ENCODE results near the gene SYNPR.

The SYNPR gene

GRCh38 chr3:63304421-63304820, 26.3 kb downstream of the SYNPR start:
- no peak for DNase-seq (ENCODE audit: low read depth)

GRCh38 chr3:63308072-63308471, 30.0 kb downstream of the SYNPR start:
- no peak for DNase-seq (ENCODE audit: low read depth)

- no peak for DNase-seq (ENCODE audit: low read depth)
Measured at GRCh38 chr3:63309768-63310167, 31.7 kb downstream of the SYNPR start.

GRCh38 chr3:63323766-63324165, 45.7 kb downstream of the SYNPR start:
- no peak for DNase-seq (ENCODE audit: low read depth)

- DNase-seq (ENCODE audit: low read depth): no peak
Measured at GRCh38 chr3:63324621-63325020, 46.5 kb downstream of the SYNPR start.

GRCh38 chr3:63325386-63325785, 47.3 kb downstream of the SYNPR start:
- DNase-seq (ENCODE audit: low read depth): no peak

GRCh38 chr3:63328365-63328764, 50.3 kb downstream of the SYNPR start:
- no peak for DNase-seq (ENCODE audit: low read depth)

GRCh38 chr3:63331520-63331919, 53.4 kb downstream of the SYNPR start:
- DNase-seq (ENCODE audit: low read depth): no peak

GRCh38 chr3:63333815-63334214, 55.7 kb downstream of the SYNPR start:
- no peak for DNase-seq (ENCODE audit: low read depth)

- DNase-seq (ENCODE audit: low read depth): no peak
Measured at GRCh38 chr3:63338351-63338750, 60.2 kb downstream of the SYNPR start.

GRCh38 chr3:63343674-63344073, 65.6 kb downstream of the SYNPR start:
- peak; percentile 99 for DNase-seq (ENCODE audit: low read depth)

- no peak for DNase-seq (ENCODE audit: low read depth)
Measured at GRCh38 chr3:63344661-63345060, 66.6 kb downstream of the SYNPR start.

- DNase-seq (ENCODE audit: low read depth): no peak
Measured at GRCh38 chr3:63349583-63350573, 71.8 kb downstream of the SYNPR start.

- no peak for DNase-seq (ENCODE audit: low read depth)
Measured at GRCh38 chr3:63351159-63352007, 73.3 kb downstream of the SYNPR start.

GRCh38 chr3:63352008-63352279, 73.8 kb downstream of the SYNPR start:
- no peak for DNase-seq (ENCODE audit: low read depth)

- DNase-seq (ENCODE audit: low read depth): no peak
Measured at GRCh38 chr3:63353383-63353782, 75.3 kb downstream of the SYNPR start.

- no peak for DNase-seq (ENCODE audit: low read depth)
Measured at GRCh38 chr3:63354160-63354559, 76.1 kb downstream of the SYNPR start.

- DNase-seq (ENCODE audit: low read depth): peak; percentile 34
Measured at GRCh38 chr3:63355809-63356208, 77.7 kb downstream of the SYNPR start.

- no peak for DNase-seq (ENCODE audit: low read depth)
Measured at GRCh38 chr3:63364495-63364894, 86.4 kb downstream of the SYNPR start.

GRCh38 chr3:63364910-63365309, 86.8 kb downstream of the SYNPR start:
- no peak for DNase-seq (ENCODE audit: low read depth)

GRCh38 chr3:63365671-63366070, 87.6 kb downstream of the SYNPR start:
- DNase-seq (ENCODE audit: low read depth): no peak

GRCh38 chr3:63370094-63370493, 92.0 kb downstream of the SYNPR start:
- no peak for DNase-seq (ENCODE audit: low read depth)

GRCh38 chr3:63383040-63383439, 104.9 kb downstream of the SYNPR start:
- DNase-seq (ENCODE audit: low read depth): no peak
